IPS-NIHi7 (cell line): ENCODE measurements around the gene NXN.
A peak's percentile ranks its signal among the peaks of the same experiment; 100 is the strongest.
"Not testable (repeated sequence)": the region's sequence is repeated elsewhere in the genome, so short reads cannot be mapped to it uniquely, and the experiment has no call there.

Experiments
- DNase-seq: peaks from one replicate; pipeline ENCODE4 v3.0.0; 2012; ENCODE audit warnings: mixed read lengths; ENCODE audit errors: extremely low spot score

The NXN gene

DNA sequence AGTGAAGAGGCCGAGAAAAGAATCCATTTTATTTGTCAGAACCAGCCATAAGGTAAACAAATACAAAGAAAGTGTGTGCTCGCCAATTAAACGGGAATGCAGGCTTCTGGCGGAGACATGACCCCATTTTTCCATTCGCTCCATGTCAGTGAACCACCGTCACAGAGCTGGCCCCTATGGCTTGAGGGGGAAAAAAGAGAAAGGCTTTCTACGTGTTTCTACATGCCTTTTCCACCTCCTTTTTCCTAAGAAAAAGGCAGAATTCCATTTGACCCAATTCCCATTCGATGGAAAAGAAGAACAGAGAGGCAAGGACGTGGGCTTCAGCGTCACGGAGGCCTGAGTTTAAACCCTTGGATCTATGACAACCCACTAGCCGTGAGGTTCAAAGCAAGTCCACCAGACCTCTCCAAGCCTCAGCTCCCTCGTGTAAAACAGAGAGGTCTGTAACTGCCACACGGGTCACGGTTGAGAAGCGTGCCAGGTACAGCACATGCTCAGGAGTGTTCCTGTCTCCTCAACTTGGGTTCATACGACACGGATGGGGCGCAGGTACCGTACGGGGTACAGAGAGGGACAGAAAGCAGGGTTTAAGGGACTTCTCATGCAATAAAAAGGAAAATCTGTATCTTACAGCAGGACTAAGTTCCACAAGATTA lies 91.9 kb downstream of the NXN start:
- DNase-seq: no peak

- DNase-seq: no peak
Measured at GRCh38 chr17:885971-886571, 93.5 kb downstream of the NXN start.

GRCh38 chr17:883586-883962 lies 96.0 kb downstream of the NXN start:
- no peak for DNase-seq

GRCh38 chr17:882827-883585 lies 96.6 kb downstream of the NXN start:
- DNase-seq: peak; percentile 63

DNA sequence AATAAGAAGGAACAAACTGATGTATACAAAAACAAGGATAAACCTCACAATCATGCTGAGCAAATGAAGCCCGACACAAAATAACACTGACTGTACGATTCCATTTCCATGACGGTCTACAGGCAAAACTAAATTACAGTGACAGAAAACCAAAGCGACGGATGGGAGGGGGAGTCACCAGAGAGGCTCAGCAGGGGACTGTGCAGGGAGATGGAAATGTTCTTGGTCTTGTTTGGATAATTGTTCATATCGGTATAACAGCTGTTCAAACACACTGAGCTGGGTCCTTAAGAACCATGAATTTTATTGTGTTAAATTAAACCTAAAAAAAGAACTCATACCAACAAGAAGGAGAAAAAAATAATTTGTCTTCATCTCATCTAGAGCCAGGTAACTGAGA lies 97.8 kb downstream of the NXN start:
- no peak for DNase-seq

GRCh38 chr17:880443-881269 lies 98.9 kb downstream of the NXN start:
- DNase-seq: no peak

GRCh38 chr17:879546-880442 lies 99.8 kb downstream of the NXN start:
- peak; percentile 91 for DNase-seq

DNA sequence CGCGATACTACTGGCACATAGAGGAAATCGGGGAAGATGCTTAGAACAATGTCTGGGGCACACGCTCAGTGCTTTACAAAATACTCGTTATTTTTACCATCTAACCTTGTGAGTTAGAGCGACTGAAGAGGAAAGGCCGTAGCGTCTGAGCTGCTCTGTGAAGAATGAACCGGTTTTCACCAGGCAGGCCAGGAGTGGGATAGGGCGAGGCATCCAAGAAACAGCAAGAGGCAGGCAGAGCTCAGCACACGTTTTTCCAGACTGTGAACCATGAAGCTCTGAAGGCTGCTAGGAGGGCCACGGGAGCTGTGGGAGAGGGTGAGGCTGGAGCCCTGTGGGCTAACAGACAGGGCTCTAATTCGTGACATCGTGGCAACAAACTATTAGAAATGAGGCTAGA lies 101.9 kb downstream of the NXN start:
- DNase-seq: no peak

- no peak for DNase-seq
Measured at GRCh38 chr17:876272-876671, 103.3 kb downstream of the NXN start.

GRCh38 chr17:874590-874989 lies 105.0 kb downstream of the NXN start:
- not testable (repeated sequence) for DNase-seq

GRCh38 chr17:872855-873254 lies 106.7 kb downstream of the NXN start:
- DNase-seq: no peak

- no peak for DNase-seq
Measured at GRCh38 chr17:871751-872519, 107.6 kb downstream of the NXN start.

DNA sequence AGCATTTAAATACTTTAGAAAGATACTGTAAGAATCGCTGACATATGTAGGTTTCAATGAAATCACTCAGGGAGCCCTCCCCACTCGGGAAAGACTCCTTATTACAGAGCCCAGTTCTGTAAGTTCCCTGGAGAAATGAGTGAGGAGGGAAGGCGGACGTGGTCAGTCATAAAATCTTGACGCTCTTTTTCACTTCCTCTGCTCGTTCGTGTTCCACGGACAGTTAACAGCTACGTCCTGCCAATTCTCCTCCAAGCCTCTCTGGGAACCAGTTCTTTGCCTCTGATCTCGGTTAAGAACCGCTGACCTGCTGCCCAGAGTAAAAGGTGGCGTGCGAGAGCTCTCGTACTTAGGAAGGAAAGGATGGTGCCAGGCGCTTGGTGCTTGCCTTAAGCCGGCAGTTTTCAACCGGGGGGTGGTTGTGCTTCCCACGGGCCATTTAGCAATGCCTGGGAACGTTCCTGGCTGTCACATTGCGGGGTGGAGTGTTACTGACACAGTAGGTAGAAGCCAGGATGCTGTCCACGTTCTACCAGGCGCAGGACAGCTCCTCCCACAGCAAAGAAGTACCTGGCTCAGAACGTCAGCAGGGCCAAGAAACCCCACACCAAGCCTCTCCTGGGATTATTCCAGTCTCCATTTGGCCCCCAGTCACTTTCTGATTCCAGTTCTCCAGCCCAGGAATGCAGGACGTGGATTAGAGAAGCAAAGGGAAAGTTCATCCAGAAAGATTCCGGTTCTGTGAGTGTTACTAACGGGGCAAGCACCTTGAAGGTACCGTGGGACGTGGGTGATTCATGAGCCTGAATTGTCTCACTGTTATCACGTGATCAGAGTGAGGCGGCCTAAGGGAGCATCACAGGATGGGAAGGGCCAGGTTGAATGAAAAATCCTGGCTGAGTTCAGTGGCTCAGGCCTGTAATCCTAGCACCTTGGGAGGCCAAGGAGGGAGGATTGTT lies 109.7 kb downstream of the NXN start:
- DNase-seq: no peak

GRCh38 chr17:869086-869485 lies 110.5 kb downstream of the NXN start:
- DNase-seq: no peak

- no peak for DNase-seq
Measured at GRCh38 chr17:867896-868489, 111.6 kb downstream of the NXN start.

- not testable (repeated sequence) for DNase-seq
Measured at GRCh38 chr17:867238-867637, 112.3 kb downstream of the NXN start.

DNA sequence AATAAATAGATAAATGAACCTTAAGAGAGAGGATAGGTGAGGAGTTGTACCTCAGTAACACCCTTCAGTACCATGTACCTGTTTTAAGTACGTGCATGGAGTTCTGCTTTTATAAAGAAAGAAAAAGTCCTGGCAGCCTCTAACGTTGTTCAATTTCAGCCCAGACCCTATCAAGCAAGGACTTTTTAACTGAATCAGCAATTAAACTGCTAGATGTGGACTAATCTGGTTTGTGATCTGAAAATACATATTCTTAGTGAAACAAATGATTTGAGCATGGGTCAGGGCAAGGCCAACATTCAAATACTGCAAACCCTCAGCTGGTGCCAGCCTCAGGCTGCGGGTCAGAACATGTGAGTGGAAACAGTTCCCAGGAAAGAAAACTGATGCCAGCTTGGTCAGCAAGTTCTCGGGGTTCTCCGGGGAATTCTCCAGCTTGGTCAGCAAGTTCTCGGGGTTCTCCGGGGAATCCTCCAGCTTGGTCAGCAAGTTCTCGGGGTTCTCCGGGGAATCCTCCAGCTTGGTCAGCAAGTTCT lies 112.9 kb downstream of the NXN start:
- DNase-seq: no peak

- no peak for DNase-seq
Measured at GRCh38 chr17:864315-864714, 115.3 kb downstream of the NXN start.

GRCh38 chr17:863880-864279 lies 115.7 kb downstream of the NXN start:
- no peak for DNase-seq
